Ovary (tissue), 9 donors: Measurements from ENCODE around the gene ARHGEF37. TPM values are rescaled to one million over a fixed set of nuclear protein-coding genes. Genes with fewer than 3 reads are reported as not detected.

ENCODE experiments used
- DNase-seq, 5 donors: peaks; one replicate each; pipeline ENCODE4 v3.0.0-alpha.2; 2019 to 2020
- H3K27ac ChIP-seq, 2 donors: fragments of 200-600 bp; one replicate each; pipeline versions ENCODE4 v1.5.1 to v1.8.0; 2019 to 2022
- H3K27me3 ChIP-seq: fragments of 200-600 bp; one replicate; pipeline ENCODE4 v1.8.0; 2022
- H3K36me3 ChIP-seq: fragments of 200-600 bp; sonication (generic); one replicate; pipeline ENCODE4 v1.5.1; 2019
- H3K4me1 ChIP-seq: one replicate; pipeline ENCODE4 v1.8.1; 2013; ENCODE audit warnings: mild to moderate bottlenecking, moderate library complexity; ENCODE audit not compliant: insufficient read depth
- H3K4me3 ChIP-seq: fragments of 200-600 bp; sonication (generic); one replicate; pipeline ENCODE4 v1.5.1; 2017
- H3K9me3 ChIP-seq, 2 donors: fragments of 200-600 bp in 1 of 2; sonication (generic) in 1 of 2; one replicate each; pipeline versions ENCODE4 v1.5.1 to v1.8.1; 2013 to 2019; ENCODE audit warnings: mild to moderate bottlenecking in 1 of 2, moderate library complexity in 1 of 2
- EP300 ChIP-seq: sonication (generic); formaldehyde crosslinking; IDR thresholded peaks from one replicate; pipeline ENCODE4 v1.6.1; 2017; ENCODE audit warnings: antibody characterized with exemption
- POLR2A ChIP-seq: fragments of 450-650 bp; IDR thresholded peaks from one replicate; pipeline ENCODE4 v1.6.1; 2017; ENCODE audit warnings: antibody characterized with exemption, mild to moderate bottlenecking, moderate library complexity
- WGBS, 3 donors: extraction: QIAGEN DNeasy Blood & Tissue Kit in 1 of 3; methylation state at CpG; one replicate each; pipeline versions ENCODE4 v1.1.5 to v1.1.7; 2013 to 2017; 5-methylcytosine and 5-hydroxymethylcytosine counted together
- intact Hi-C, 4 donors: fragments of 100-400 bp; cut with DNase I; formaldehyde crosslinking; loops; one replicate each; pipeline versions ENCODE4 v1.11.0 to v1.15.1; 2022 to 2023
- polyA plus RNA-seq, 2 donors: library from polyadenylated mRNA; stranded (reverse); fragments of 200-250 nt in 1 of 2; fragments of 350-450 nt in 1 of 2; fragmentation: Illumina TruSeq in 1 of 2; extraction: RNeasy Lipid Tissue Mini Kit (QIAGEN cat#74804) in 1 of 2; gene quantifications; one replicate each; pipeline ENCODE4 v1.2.3, GENCODE V29; 2013 to 2014
- total RNA-seq, 7 donors: library from RNA; depleted of rRNA in 2 of 7; stranded (reverse); fragments of >200 nt in 2 of 7; fragmentation: NEBNext Ultra II Directional in 3 of 7; extraction: Animal tissue kit (Norgen Biotek cat#: 25700) in 3 of 7; gene quantifications; one replicate each; pipeline versions ENCODE4 v1.1.0 to v1.2.4, GENCODE V29; 2016 to 2023
- TF ChIP-seq, protein P1 (sequence below), 3 donors: fragments of 450-650 bp in 2 of 3; fragments of 200-600 bp in 1 of 3; IDR thresholded peaks; one replicate each; pipeline versions ENCODE4 v1.5.1 to v1.8.0; 2016 to 2022; ENCODE audit warnings: antibody characterized with exemption in 3 of 3, mild to moderate bottlenecking in 1 of 3
- donor health status: DM: no; HTN: no; CAD: no; lungs with moderate emphysema.
- donor health status: DM: no; HTN: no; CAD: no.
- donor health status: Bipolar disorder and iron deficiency.
- donor health status: DM: yes; HTN: yes; CAD: no.
- donor health status: DM: no; HTN: no; CAD: no.
- donor health status: DM: yes; HTN: yes; CAD: no.

ARHGEF37 gene
- total and polyA plus RNA-seq, 9 donors: 4.1 to 9.9 (median 6.2) TPM

- no peak for TF ChIP-seq POLR2A
- TF ChIP-seq, protein P1, sequence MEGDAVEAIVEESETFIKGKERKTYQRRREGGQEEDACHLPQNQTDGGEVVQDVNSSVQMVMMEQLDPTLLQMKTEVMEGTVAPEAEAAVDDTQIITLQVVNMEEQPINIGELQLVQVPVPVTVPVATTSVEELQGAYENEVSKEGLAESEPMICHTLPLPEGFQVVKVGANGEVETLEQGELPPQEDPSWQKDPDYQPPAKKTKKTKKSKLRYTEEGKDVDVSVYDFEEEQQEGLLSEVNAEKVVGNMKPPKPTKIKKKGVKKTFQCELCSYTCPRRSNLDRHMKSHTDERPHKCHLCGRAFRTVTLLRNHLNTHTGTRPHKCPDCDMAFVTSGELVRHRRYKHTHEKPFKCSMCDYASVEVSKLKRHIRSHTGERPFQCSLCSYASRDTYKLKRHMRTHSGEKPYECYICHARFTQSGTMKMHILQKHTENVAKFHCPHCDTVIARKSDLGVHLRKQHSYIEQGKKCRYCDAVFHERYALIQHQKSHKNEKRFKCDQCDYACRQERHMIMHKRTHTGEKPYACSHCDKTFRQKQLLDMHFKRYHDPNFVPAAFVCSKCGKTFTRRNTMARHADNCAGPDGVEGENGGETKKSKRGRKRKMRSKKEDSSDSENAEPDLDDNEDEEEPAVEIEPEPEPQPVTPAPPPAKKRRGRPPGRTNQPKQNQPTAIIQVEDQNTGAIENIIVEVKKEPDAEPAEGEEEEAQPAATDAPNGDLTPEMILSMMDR (IDR thresholded peaks at IDR 0.05): no peak
- H3K27me3 ChIP-seq: no peaks in the 10 kb centered on the region
- 79 to 85% (median 84%) methylated on average over 6 of the region's 6 CpGs for WGBS, 3 donors
- intact Hi-C loops: no loop called here
- no peaks in the 10 kb centered on the region for H3K36me3 ChIP-seq
- DNase-seq: no peak
- H3K4me1 ChIP-seq: no peaks in the 10 kb centered on the region
- no peak overlapping the region for H3K27ac ChIP-seq
- no peak overlapping the region for H3K4me3 ChIP-seq
- H3K9me3 ChIP-seq: no peaks in the 10 kb centered on the region
Observed at GRCh38 chr5:149628221-149628620, 46.9 kb downstream of the ARHGEF37 start.

DNA sequence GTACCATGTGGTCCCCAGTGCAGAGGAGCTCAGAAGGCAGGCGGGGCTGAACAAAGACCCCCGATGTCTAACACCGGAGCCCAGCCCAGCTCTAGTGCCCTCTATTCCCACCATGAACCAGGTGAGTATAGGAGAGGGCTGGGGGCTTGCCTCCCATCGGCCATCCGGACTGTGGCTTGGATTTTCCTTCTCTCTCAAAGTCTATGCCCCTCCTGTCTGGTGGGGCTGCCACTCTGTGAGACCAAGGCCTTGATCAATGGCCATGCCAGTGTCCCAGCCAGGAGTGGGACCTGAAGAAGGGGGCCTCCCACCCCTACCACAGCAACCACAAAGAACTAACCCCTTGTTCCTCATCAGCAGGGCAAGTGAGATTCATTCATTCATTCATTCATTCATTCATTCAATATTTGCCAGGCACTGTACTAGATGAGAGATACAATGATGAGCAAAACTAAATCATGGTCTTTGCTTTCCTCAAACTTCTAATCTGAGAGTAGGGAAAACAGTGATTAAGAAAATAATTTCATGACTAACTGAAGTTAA is 47.6 kb downstream of the ARHGEF37 start:
- no peaks in the 10 kb centered on the region for H3K36me3 ChIP-seq
- TF ChIP-seq, protein P1 (IDR thresholded peaks at IDR 0.05): no peak
- WGBS, 3 donors: 86 to 92% (median 90%) methylated on average over 5 of the region's 5 CpGs
- H3K27ac ChIP-seq: no peak overlapping the region
- H3K4me1 ChIP-seq: no peaks in the 10 kb centered on the region
- H3K4me3 ChIP-seq: no peak overlapping the region
- H3K9me3 ChIP-seq: no peaks in the 10 kb centered on the region
- no peaks in the 10 kb centered on the region for H3K27me3 ChIP-seq
- intact Hi-C loops: no loop called here
- no peak for DNase-seq

- 92 to 97% (median 95%) methylated on average over 5 of the region's 5 CpGs for WGBS, 3 donors
- DNase-seq: no peak
- intact Hi-C loops: no loop called here
- no peak overlapping the region for H3K27ac ChIP-seq
- H3K36me3 ChIP-seq: no peaks in the 10 kb centered on the region
- H3K4me1 ChIP-seq: no peaks in the 10 kb centered on the region
- no peaks in the 10 kb centered on the region for H3K9me3 ChIP-seq
- no peak for TF ChIP-seq POLR2A
- TF ChIP-seq EP300: no peak
- TF ChIP-seq, protein P1 (IDR thresholded peaks at IDR 0.05): no peak
- no peaks in the 10 kb centered on the region for H3K27me3 ChIP-seq
- H3K4me3 ChIP-seq: no peak overlapping the region
Observed at GRCh38 chr5:149629421-149629820, 48.1 kb downstream of the ARHGEF37 start.

DNA sequence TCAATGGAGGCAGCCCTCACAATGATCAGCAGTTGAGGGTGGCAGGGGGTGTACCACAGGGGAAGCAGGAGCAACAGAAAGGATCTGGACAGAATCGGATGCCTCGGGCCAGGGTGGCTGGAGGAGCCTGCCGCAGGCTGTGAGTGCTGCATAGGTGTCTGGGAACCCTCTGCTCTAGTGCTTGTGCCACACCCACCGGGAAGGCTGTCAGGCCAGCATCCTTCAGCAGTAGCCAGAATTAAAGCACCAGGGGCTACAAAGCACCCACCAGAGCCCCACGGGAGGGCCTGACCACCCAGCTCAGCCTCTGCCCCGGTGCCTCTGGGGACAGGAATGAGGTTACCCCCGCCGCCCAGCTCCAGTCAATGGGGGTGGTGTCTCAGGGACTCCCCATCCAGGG is 49.0 kb downstream of the ARHGEF37 start:
- H3K36me3 ChIP-seq: no peaks in the 10 kb centered on the region
- H3K4me1 ChIP-seq: no peaks in the 10 kb centered on the region
- TF ChIP-seq EP300 (no peak), POLR2A (no peak)
- TF ChIP-seq, protein P1 (IDR thresholded peaks at IDR 0.05): no peak
- no peaks in the 10 kb centered on the region for H3K27me3 ChIP-seq
- H3K4me3 ChIP-seq: no peak overlapping the region
- H3K27ac ChIP-seq: no peak overlapping the region
- H3K9me3 ChIP-seq: no peaks in the 10 kb centered on the region
- no peak for DNase-seq
- WGBS, 3 donors: 87 to 89% (median 87%) methylated on average over 8 of the region's 8 CpGs
- intact Hi-C loops: loop anchor here in 2 of 4 donors (5.0 to 10.0 kb wide), 2 partner anchors 362 to 364 kb away; no protein-coding TSS in a partner anchor
